GM18873 (cell line): ENCODE measurements around the gene FRMD8.

Experiments used
- ATAC-seq: cut with Tn5 transposase; IDR thresholded peaks from one replicate; pipeline ENCODE4 v1.9.1; 2021; ENCODE audit warnings: mild to moderate bottlenecking, moderate library complexity, moderate number of reproducible peaks; ENCODE audit not compliant: unreplicated experiment, low FRiP score

The FRMD8 gene

GRCh38 chr11:65392186-65392829, 5.9 kb downstream of the FRMD8 start:
- no peak for ATAC-seq

GRCh38 chr11:65392899-65393298, 6.5 kb downstream of the FRMD8 start:
- no peak for ATAC-seq

GRCh38 chr11:65393513-65394079, 7.2 kb downstream of the FRMD8 start:
- no peak for ATAC-seq

GRCh38 chr11:65394125-65394536, 7.7 kb downstream of the FRMD8 start:
- ATAC-seq, result no peak

GRCh38 chr11:65395961-65396530, 9.6 kb downstream of the FRMD8 start:
- ATAC-seq, result no peak

- no peak for ATAC-seq
These were observed 10.6 kb downstream of the FRMD8 start for GRCh38 chr11:65396769-65397745.

GRCh38 chr11:65398362-65398910, 12.0 kb downstream of the FRMD8 start:
- ATAC-seq, result no peak

- no peak for ATAC-seq
These were observed 12.8 kb downstream of the FRMD8 start for GRCh38 chr11:65399249-65399648.

GRCh38 chr11:65399845-65400244, 13.4 kb downstream of the FRMD8 start:
- no peak for ATAC-seq

- no peak for ATAC-seq
These were observed 14.1 kb downstream of the FRMD8 start for GRCh38 chr11:65400307-65401072.

- no peak for ATAC-seq
These were observed 14.8 kb downstream of the FRMD8 start for GRCh38 chr11:65401073-65401802.

GRCh38 chr11:65401803-65402248, 15.4 kb downstream of the FRMD8 start:
- no peak for ATAC-seq

- no peak for ATAC-seq
These were observed 16.4 kb downstream of the FRMD8 start for GRCh38 chr11:65402790-65403189.

- no peak for ATAC-seq
These were observed 17.2 kb downstream of the FRMD8 start for GRCh38 chr11:65403607-65404121.

GRCh38 chr11:65404210-65404609, 17.8 kb downstream of the FRMD8 start:
- ATAC-seq, result no peak

GRCh38 chr11:65404638-65405339, 18.4 kb downstream of the FRMD8 start:
- no peak for ATAC-seq

GRCh38 chr11:65410936-65411680, 24.7 kb downstream of the FRMD8 start:
- ATAC-seq, result no peak

GRCh38 chr11:65411681-65412070, 25.2 kb downstream of the FRMD8 start:
- ATAC-seq, result no peak
